ENCODE measurements around the gene GPC3.

- TF ChIP-seq, protein P1, sequence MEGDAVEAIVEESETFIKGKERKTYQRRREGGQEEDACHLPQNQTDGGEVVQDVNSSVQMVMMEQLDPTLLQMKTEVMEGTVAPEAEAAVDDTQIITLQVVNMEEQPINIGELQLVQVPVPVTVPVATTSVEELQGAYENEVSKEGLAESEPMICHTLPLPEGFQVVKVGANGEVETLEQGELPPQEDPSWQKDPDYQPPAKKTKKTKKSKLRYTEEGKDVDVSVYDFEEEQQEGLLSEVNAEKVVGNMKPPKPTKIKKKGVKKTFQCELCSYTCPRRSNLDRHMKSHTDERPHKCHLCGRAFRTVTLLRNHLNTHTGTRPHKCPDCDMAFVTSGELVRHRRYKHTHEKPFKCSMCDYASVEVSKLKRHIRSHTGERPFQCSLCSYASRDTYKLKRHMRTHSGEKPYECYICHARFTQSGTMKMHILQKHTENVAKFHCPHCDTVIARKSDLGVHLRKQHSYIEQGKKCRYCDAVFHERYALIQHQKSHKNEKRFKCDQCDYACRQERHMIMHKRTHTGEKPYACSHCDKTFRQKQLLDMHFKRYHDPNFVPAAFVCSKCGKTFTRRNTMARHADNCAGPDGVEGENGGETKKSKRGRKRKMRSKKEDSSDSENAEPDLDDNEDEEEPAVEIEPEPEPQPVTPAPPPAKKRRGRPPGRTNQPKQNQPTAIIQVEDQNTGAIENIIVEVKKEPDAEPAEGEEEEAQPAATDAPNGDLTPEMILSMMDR (IDR thresholded peaks at IDR 0.05), result no peak
- no peak for TF ChIP-seq POLR2A (IDR thresholded peaks at IDR 0.05)
- no peak for TF ChIP-seq POLR2AphosphoS5 (IDR thresholded peaks at IDR 0.05)
- no peak for TF ChIP-seq EP300 (IDR thresholded peaks at IDR 0.05)
Measured at GRCh38 chrX:133746593-133746992, 238.8 kb downstream of the GPC3 start.

Measured in stomach (tissue), 4 donors.